ENCODE results near the gene THYN1.
"Not testable (repeated sequence)": the region's sequence is repeated elsewhere in the genome, so short reads cannot be mapped to it uniquely, and the experiment has no call there.

THYN1 gene

GRCh38 chr11:134273317-134273712 lies 20.2 kb upstream of the THYN1 start:
- no peak for DNase-seq

DNA sequence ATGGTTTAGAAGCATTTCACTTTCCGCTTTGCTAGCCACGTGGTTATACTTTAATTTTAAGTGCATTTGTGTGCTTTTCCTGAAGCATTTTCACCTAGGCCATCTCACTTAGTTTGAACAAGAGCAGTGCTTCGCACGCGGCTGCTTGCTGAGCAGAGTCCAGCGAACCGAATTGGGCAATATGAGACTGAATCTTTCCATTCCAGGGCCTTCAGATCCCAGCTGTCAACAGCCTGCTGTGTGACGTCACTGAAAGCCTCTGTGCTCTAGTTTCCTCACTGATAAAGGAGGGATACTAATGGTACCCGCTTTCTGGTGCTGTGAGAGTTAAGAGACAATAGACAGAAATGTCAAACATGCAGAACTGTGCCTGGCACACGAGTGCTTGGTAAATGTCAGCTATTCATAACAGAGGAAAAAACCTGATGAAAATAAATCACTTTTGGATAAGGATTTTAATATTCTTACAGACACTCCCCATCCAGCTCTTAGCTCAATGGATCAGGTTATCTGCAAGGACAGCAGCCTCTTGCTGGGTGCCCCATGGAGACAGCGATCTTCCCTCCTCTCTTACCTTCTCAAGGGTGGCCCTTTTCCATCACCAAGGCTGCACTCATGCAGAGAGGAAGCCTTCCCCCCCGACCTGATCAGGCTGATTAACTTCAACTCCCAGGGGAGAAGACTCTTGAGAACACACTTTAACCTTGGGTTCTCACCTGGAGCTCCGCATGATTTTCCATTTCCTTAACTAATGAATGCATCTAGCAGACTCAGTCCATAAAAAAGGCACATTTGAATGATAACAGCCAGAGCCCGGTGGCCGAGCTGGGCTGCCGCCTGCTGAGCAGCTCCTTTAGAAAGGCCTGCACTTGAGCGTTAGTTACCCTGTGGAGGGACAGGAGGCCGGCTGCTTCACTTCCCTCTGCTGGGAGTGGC lies 19.5 kb upstream of the THYN1 start:
- DNase-seq: no peak

- DNase-seq: no peak
These were observed 18.8 kb upstream of the THYN1 start for GRCh38 chr11:134271978-134272377.

DNA sequence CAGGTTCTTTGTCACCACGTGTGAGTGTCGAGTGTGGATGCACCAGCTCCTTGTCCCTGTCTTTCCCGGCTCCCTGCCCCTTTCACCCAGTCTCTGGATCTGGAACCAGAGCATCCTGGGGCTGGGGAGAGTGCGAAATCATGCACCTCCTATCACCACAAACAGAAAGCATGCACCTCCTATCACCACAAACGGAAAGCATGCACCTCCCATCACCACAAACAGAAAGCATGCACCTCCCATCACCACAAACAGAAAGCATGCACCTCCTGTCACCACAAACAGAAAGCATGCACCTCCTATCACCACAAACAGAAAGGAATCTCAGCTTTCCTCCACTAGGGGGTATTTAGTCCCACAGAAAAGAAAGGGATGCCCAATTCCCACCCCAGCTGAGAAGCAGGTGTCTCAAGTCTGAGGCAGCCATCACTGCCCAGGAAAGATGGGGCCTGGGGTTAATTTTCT lies 17.1 kb upstream of the THYN1 start:
- no peak for DNase-seq

DNA sequence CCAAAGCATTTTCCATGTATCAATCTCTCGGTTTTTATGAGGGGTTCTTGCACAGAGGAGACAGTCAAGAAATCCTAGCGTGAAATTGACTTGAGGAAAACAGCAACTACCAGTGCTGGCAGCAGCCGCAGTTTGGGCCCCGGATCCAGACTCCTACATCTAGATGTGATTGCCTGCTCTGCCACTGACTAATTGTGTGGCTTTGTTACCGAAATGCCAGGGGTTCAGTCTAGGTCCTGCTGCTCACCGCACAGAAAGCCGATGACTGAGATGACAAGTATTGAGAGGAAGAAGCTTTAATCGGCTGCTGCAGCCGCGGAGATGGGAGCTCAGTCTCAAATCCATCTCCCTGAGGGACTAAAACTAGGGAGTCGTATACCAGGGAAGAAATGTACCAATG lies 14.8 kb upstream of the THYN1 start:
- DNase-seq: no peak

DNA sequence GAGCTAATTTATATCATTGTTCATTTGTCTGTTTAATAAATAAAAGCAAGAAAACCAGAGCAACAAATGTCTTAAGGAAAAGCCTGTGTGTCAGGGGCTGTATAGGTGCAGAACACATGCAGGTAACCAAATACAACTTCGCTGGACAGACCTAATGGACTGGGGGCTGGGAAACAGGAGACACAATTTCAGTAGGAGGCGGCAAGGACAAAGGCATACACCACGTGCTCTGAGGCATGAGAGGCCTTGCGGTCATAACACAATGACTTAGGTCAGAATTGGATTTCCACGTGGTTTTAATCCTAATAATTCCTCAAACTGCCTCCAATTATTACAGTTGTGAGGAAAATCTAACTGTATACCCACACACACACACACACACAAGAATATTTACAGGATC lies 14.3 kb upstream of the THYN1 start:
- DNase-seq: no peak

- DNase-seq: no peak
These were observed 13.7 kb upstream of the THYN1 start for GRCh38 chr11:134266841-134267251.

GRCh38 chr11:134266440-134266839 lies 13.3 kb upstream of the THYN1 start:
- no peak for DNase-seq

DNA sequence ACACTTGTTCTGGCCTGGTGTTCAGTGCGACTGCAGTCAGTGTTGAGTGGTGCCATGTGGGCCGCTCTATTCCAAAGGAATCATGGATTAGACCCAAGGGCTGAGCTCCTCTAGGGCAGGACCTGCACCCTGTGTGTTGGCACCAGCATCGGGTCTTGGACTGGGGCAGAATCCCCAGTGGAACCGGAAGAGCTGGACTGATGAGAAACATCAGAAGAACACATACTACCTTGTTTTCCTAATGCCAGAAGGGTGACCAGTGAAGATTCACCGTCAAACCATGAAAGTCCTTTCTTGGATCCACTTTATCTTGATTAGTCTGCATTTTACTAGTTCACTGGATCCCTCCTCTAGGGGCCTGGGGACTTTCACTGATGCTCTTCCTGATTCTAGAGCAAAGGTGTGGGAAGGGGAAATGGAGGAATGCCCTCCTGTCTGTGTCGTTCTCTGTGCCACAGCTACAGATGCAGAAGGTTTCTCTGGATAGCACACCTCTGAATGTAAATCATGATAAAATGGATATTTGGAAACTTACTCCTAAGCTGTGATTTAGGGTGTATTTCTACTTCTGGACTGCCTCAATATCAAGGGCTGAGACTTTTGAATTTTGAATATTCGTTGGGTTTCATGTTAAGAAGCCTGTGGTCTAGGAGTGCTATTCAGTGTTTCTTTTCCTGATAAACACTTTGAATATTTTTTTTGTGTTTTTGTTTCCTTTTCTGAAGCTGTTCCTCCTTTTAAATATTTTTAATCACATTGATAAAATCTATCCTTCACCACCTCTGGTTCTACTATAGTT lies 12.0 kb upstream of the THYN1 start:
- no peak for DNase-seq

GRCh38 chr11:134261626-134262488 lies 8.7 kb upstream of the THYN1 start:
- no peak for DNase-seq

DNA sequence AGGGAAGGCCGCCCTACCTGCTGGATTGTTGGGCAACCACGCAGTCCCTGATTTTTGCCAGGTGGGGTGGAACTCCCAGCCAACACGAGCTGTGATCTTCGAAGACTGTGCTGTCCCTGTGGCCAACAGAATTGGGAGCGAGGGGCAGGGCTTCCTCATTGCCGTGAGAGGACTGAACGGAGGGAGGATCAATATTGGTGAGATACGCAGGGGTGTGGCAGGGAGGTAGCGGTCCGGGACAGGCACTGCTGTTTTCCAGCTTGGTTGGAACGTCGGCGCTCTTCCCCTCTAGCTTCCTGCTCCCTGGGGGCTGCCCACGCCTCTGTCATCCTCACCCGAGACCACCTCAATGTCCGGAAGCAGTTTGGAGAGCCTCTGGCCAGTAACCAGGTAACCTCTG lies 7.8 kb upstream of the THYN1 start:
- no peak for DNase-seq

DNA sequence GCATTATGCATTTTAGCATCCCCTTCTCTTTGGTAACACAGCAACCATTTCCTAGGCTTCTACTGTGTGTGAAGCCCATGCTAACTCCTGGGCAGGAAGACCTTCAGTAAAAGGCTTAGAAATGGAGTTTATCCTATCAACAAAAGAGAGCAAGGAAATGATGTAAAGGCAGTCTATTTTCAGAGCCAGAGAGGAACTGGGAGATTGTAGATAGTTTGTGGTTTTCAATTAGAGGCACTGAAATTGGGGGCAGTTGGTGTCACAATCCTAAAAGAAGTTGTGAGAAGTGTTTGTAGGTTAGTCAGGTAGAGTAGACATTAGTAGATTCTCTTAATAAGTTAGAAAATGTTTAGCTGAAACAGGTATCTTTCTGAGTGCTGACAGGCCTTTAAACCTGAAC lies 7.4 kb upstream of the THYN1 start:
- no peak for DNase-seq

GRCh38 chr11:134258577-134258976 lies 5.4 kb upstream of the THYN1 start:
- DNase-seq: no peak

- no peak for DNase-seq
These were observed 3.9 kb upstream of the THYN1 start for GRCh38 chr11:134257101-134257500.

DNA sequence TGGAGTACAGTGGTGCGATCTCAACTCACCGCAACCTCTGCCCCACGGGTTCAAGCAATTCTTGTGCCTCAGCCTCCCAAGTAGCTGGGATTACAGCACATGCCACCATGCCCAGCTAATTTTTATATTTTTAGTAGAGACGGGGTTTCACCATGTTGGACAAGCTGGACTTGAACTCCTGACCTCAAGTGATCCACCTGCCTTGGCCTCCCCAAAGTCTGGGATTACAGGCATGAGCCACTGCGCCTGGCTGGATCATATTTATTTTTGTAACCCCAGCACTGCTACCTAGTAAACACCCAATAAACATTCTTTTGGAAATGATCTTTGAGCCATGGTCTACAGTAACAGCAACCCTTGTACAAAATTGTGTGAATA lies 2.0 kb upstream of the THYN1 start:
- not testable (repeated sequence) for DNase-seq

- no peak for DNase-seq
These were observed 1.5 kb upstream of the THYN1 start for GRCh38 chr11:134254433-134255183.

GRCh38 chr11:134252346-134253187 lies 585 bp downstream of the THYN1 start:
- DNase-seq: no peak

DNA sequence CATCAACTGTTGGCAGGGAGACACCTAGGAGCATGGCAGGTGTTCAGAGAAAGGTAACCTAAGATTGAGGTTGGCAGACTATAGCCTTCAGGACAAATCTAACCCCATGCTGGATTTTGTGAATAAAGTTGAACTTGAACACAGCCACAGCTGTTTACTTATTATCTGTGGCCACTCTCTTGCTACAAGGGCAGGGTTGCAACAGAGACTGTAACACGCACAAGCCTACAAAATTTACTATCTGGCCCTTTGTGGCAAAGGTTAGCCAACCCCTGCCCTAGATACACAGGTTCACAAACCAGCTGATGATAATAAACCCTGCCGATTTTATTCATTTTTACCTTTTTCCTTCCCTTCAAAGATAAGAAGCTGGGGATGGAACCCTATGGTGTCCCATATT lies 2.5 kb downstream of the THYN1 start:
- DNase-seq: no peak

DNA sequence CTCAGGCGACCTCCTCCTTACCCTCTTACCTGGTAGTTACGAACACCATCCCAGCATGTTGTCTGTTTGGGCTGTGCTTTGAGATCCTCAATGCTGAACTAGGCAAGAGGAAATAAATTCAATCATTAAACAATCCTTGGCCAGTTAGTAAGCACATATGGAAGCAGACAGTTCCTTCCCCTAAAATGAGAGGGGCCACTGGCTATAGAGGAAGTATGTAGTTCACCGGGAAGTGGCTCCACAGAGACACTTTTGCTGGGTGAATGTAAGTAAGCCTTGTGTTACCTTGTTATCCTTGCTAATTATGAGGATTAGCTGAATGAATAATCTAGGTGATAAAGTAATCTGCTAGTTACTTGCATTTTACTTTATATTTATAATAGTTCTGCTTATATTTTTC lies 2.9 kb downstream of the THYN1 start:
- no peak for DNase-seq

GRCh38 chr11:134248910-134249480 lies 4.2 kb downstream of the THYN1 start:
- DNase-seq: no peak

DNA sequence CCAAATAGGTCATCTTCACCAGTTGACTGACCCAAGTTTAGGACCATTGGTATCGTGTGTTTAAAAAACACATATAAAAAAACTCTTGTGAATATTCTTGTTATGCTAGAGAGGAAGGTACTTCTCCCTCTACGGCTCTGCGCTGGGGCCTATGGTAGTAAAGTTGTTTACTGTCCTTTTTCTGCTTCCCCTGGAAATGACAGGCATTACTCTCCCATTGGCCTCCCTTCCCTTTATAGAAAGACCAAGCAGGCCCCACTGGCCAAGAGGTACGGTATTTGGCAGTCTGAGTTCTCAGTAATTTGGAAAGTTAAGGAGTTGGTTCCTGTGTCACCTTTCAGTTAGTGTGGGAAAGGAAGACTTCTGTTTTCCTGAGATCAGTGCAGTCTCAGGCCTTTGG lies 6.5 kb downstream of the THYN1 start:
- DNase-seq: no peak

All from activated CD4-positive, alpha-beta T cell treated with anti-CD3 and anti-CD28 coated beads for 1 hour (primary cell).